HG03571 (cell line): Measurements from ENCODE around the gene MOB1B.
A peak's percentile ranks its signal among the peaks of the same experiment; 100 is the strongest.
"Not testable (repeated sequence)": the region's sequence is repeated elsewhere in the genome, so short reads cannot be mapped to it uniquely, and the experiment has no call there.

Experiments
- ATAC-seq: cut with Tn5 transposase; IDR thresholded peaks from one replicate; pipeline ENCODE4 v1.9.1; 2021; ENCODE audit not compliant: unreplicated experiment

MOB1B gene

GRCh38 chr4:70901984-70902576 lies at the start of gene MOB1B:
TSS of gene MOB1B (plus strand) at chr4:70902369. CDS start at chr4:70902537, 168 bp downstream.
- peak; percentile 92 for ATAC-seq

GRCh38 chr4:70855464-70855863 lies 46.7 kb upstream of the MOB1B start:
- no peak for ATAC-seq

GRCh38 chr4:70858454-70858853 lies 43.7 kb upstream of the MOB1B start:
- no peak for ATAC-seq

- ATAC-seq, result no peak
Observed at GRCh38 chr4:70859066-70859465, 43.1 kb upstream of the MOB1B start.

GRCh38 chr4:70863099-70863790 lies 38.9 kb upstream of the MOB1B start:
- peak; percentile 70 for ATAC-seq

- ATAC-seq, result no peak
Observed at GRCh38 chr4:70868778-70869177, 33.4 kb upstream of the MOB1B start.

- no peak for ATAC-seq
Observed at GRCh38 chr4:70873216-70873615, 29.0 kb upstream of the MOB1B start.

- peak; percentile 49 for ATAC-seq
Observed at GRCh38 chr4:70874268-70875156, 27.7 kb upstream of the MOB1B start.

GRCh38 chr4:70877556-70877955 lies 24.6 kb upstream of the MOB1B start:
- ATAC-seq, result no peak

GRCh38 chr4:70880739-70881138 lies 21.4 kb upstream of the MOB1B start:
- ATAC-seq, result no peak

GRCh38 chr4:70885174-70885573 lies 17.0 kb upstream of the MOB1B start:
- no peak for ATAC-seq

GRCh38 chr4:70892086-70892769 lies 9.9 kb upstream of the MOB1B start:
- no peak for ATAC-seq

GRCh38 chr4:70893790-70894189 lies 8.4 kb upstream of the MOB1B start:
- no peak for ATAC-seq

- ATAC-seq, result no peak
Observed at GRCh38 chr4:70895405-70895804, 6.8 kb upstream of the MOB1B start.

- peak; percentile 79 for ATAC-seq
Observed at GRCh38 chr4:70895811-70896491, 6.2 kb upstream of the MOB1B start.

GRCh38 chr4:70898581-70898980 lies 3.6 kb upstream of the MOB1B start:
- not testable (repeated sequence) for ATAC-seq

GRCh38 chr4:70901607-70901983 lies 574 bp upstream of the MOB1B start:
- no peak for ATAC-seq

- peak; percentile 45 for ATAC-seq
Observed at GRCh38 chr4:70902577-70903290, 565 bp downstream of the MOB1B start.

- ATAC-seq, result no peak
Observed at GRCh38 chr4:70903291-70903603, 1.1 kb downstream of the MOB1B start.

GRCh38 chr4:70908993-70909556 lies 6.9 kb downstream of the MOB1B start:
- ATAC-seq, result peak; percentile 61
